ENCODE results near the gene AJAP1. TPM values are rescaled to one million over a fixed set of nuclear protein-coding genes. Genes with fewer than 3 reads are reported as not detected.
"Not testable (repeated sequence)": the region's sequence is repeated elsewhere in the genome, so short reads cannot be mapped to it uniquely, and the experiment has no call there.

Gene AJAP1
- total RNA-seq, 2 experiments from 2014 or later = not detected

GRCh38 chr1:4662723-4663122 lies 8.3 kb downstream of the AJAP1 start:
- ATAC-seq = no peak
- no peak for DNase-seq
- CTCF ChIA-PET = no interaction called here
- intact Hi-C loops (cut with DNase I, micrococcal nuclease) = no loop called here
- Mint-ChIP-seq H3K4me1 (no peaks in the 10 kb centered on the region), H3K9me3 (ENCODE audit: low read depth) (no peaks in the 10 kb centered on the region), H3K4me3 (no peak overlapping the region), H3K27ac (no peak overlapping the region), H3K36me3 (ENCODE audit: low read depth) (no peaks in the 10 kb centered on the region), H3K27me3 (peaks cover 34% of the 10 kb centered on the region)
- POLR2A ChIA-PET = no interaction called here

DNA sequence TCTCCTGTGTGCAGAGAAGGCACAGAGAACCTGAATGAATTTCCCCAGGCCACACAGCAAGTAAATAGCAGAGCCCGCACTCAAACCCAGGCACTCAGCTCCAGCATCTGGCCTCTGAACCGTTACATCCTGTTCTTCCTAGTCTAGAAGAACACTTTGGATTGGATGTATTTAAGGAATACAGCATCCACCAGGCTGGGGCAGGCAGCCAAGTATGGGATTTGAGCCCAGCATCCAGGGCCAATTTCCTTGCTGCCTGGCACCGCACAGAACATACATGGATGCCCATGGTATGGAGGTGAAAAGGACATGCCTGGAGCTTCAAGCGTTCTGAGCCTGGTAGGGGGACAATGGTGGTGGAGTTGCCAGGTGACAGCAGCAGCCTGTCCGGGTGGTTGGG lies 9.7 kb downstream of the AJAP1 start:
- Mint-ChIP-seq H3K9me3 (ENCODE audit: low read depth) (no peaks in the 10 kb centered on the region), H3K36me3 (ENCODE audit: low read depth) (no peaks in the 10 kb centered on the region), H3K4me1 (no peaks in the 10 kb centered on the region), H3K27me3 (peaks cover 26% of the 10 kb centered on the region), H3K27ac (no peak overlapping the region), H3K4me3 (no peak overlapping the region)
- CTCF ChIA-PET = interaction anchor here (0.8 kb wide), 1 partner anchor 187 kb away, joined by 3 read pairs; no protein-coding TSS in a partner anchor
- POLR2A ChIA-PET = no interaction called here
- DNase-seq = no peak
- intact Hi-C loops (cut with DNase I, micrococcal nuclease) = no loop called here
- no peak for ATAC-seq

- DNase-seq = no peak
- Mint-ChIP-seq H3K4me3 (no peak overlapping the region), H3K27me3 (peaks cover 22% of the 10 kb centered on the region), H3K9me3 (ENCODE audit: low read depth) (no peaks in the 10 kb centered on the region), H3K27ac (no peak overlapping the region), H3K36me3 (ENCODE audit: low read depth) (no peaks in the 10 kb centered on the region), H3K4me1 (no peaks in the 10 kb centered on the region)
- CTCF ChIA-PET = interaction anchor here (0.8 kb wide), 1 partner anchor 187 kb away, joined by 3 read pairs; no protein-coding TSS in a partner anchor
- POLR2A ChIA-PET = no interaction called here
- intact Hi-C loops (cut with DNase I, micrococcal nuclease) = no loop called here
- no peak for ATAC-seq
Measured at GRCh38 chr1:4664606-4665005, 10.2 kb downstream of the AJAP1 start.

- H3K4me1 Mint-ChIP-seq = no peaks in the 10 kb centered on the region
- intact Hi-C loops (cut with DNase I, micrococcal nuclease) = no loop called here
- no peak overlapping the region for H3K27ac Mint-ChIP-seq
- ChIA-PET CTCF (no interaction called here), POLR2A (no interaction called here)
- H3K36me3 Mint-ChIP-seq (ENCODE audit: low read depth) = no peaks in the 10 kb centered on the region
- no peaks in the 10 kb centered on the region for H3K9me3 Mint-ChIP-seq (ENCODE audit: low read depth)
- ATAC-seq = no peak
- H3K27me3 Mint-ChIP-seq = peaks cover 15% of the 10 kb centered on the region
- DNase-seq = no peak
- no peak overlapping the region for H3K4me3 Mint-ChIP-seq
Measured at GRCh38 chr1:4665456-4665855, 11.0 kb downstream of the AJAP1 start.

- DNase-seq, POLR2A ChIA-PET: not testable (repeated sequence)
Measured at GRCh38 chr1:4666683-4667082, 12.3 kb downstream of the AJAP1 start.

GRCh38 chr1:4668743-4669700 lies 14.6 kb downstream of the AJAP1 start:
- ChIA-PET CTCF (interaction anchor here (0.7 kb wide), 1 partner anchor 17 kb away, joined by 3 read pairs; no protein-coding TSS in a partner anchor), POLR2A (interaction anchor here (0.6 kb wide), 1 partner anchor 806 kb away, joined by 3 read pairs; no protein-coding TSS in a partner anchor)
- DNase-seq (no peak), ATAC-seq (no peak)
- H3K4me1 Mint-ChIP-seq = no peaks in the 10 kb centered on the region
- H3K27me3 Mint-ChIP-seq = peaks cover 9% of the 10 kb centered on the region
- intact Hi-C loops (cut with DNase I, micrococcal nuclease) = no loop called here
- no peaks in the 10 kb centered on the region for H3K36me3 Mint-ChIP-seq (ENCODE audit: low read depth)
- H3K9me3 Mint-ChIP-seq (ENCODE audit: low read depth) = no peaks in the 10 kb centered on the region
- no peak overlapping the region for H3K27ac Mint-ChIP-seq
- H3K4me3 Mint-ChIP-seq = no peak overlapping the region

More at GRCh38 chr1:4666683-4667082, 12.3 kb downstream of the AJAP1 start:
- ATAC-seq; H3K4me1 Mint-ChIP-seq; H3K27ac Mint-ChIP-seq; H3K9me3 Mint-ChIP-seq (ENCODE audit: low read depth); intact Hi-C loops (cut with DNase I, micrococcal nuclease); H3K4me3 Mint-ChIP-seq; H3K36me3 Mint-ChIP-seq (ENCODE audit: low read depth); CTCF ChIA-PET: not testable (repeated sequence)
- peaks cover 14% of the 10 kb centered on the region for H3K27me3 Mint-ChIP-seq

- ATAC-seq (no peak), DNase-seq (no peak)
- Mint-ChIP-seq H3K4me3 (no peak overlapping the region), H3K9me3 (ENCODE audit: low read depth) (no peaks in the 10 kb centered on the region), H3K27ac (no peak overlapping the region), H3K36me3 (ENCODE audit: low read depth) (no peaks in the 10 kb centered on the region), H3K4me1 (no peaks in the 10 kb centered on the region), H3K27me3 (peaks cover 9% of the 10 kb centered on the region)
- intact Hi-C loops (cut with DNase I, micrococcal nuclease) = no loop called here
- ChIA-PET CTCF (no interaction called here), POLR2A (no interaction called here)
Measured at GRCh38 chr1:4670265-4670664, 15.9 kb downstream of the AJAP1 start.

DNA sequence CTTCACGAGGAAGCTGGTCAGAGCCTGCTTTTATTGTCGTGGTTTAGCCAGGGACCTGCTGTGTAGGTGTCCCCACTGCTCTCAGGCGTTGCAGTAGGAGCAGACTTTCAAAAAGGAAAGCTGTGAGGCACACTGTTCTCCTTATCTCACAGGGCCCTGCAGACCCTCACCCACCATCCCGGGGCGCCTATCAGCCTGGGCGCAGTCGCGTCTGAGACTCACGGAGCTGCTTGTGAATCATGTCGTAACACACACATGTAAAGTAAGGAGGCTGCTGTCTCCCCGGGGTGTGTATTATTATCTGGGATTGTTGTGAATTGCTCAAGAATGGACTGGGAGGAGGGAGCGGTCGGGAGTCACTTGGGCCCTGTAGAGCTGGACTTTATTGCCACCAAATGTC lies 17.4 kb downstream of the AJAP1 start:
- H3K36me3 Mint-ChIP-seq (ENCODE audit: low read depth) = no peaks in the 10 kb centered on the region
- no peak for DNase-seq
- ChIA-PET POLR2A (no interaction called here), CTCF (interaction anchor here (0.6 kb wide), 1 partner anchor 73 kb away, joined by 3 read pairs; no protein-coding TSS in a partner anchor)
- H3K27me3 Mint-ChIP-seq = peaks cover 6% of the 10 kb centered on the region
- intact Hi-C loops (cut with DNase I, micrococcal nuclease) = no loop called here
- ATAC-seq = no peak
- H3K4me3 Mint-ChIP-seq = no peak overlapping the region
- no peak overlapping the region for H3K27ac Mint-ChIP-seq
- no peaks in the 10 kb centered on the region for H3K9me3 Mint-ChIP-seq (ENCODE audit: low read depth)
- H3K4me1 Mint-ChIP-seq = no peaks in the 10 kb centered on the region

- CTCF ChIA-PET = no interaction called here
- Mint-ChIP-seq H3K36me3 (ENCODE audit: low read depth) (no peaks in the 10 kb centered on the region), H3K4me3 (no peak overlapping the region), H3K27ac (no peak overlapping the region), H3K9me3 (ENCODE audit: low read depth) (peaks cover 4% of the 10 kb centered on the region), H3K27me3 (peaks cover 4% of the 10 kb centered on the region), H3K4me1 (no peaks in the 10 kb centered on the region)
- no peak for DNase-seq
- no peak for ATAC-seq
- intact Hi-C loops (cut with DNase I, micrococcal nuclease) = no loop called here
- POLR2A ChIA-PET = no interaction called here
Measured at GRCh38 chr1:4673494-4673893, 19.1 kb downstream of the AJAP1 start.

DNA sequence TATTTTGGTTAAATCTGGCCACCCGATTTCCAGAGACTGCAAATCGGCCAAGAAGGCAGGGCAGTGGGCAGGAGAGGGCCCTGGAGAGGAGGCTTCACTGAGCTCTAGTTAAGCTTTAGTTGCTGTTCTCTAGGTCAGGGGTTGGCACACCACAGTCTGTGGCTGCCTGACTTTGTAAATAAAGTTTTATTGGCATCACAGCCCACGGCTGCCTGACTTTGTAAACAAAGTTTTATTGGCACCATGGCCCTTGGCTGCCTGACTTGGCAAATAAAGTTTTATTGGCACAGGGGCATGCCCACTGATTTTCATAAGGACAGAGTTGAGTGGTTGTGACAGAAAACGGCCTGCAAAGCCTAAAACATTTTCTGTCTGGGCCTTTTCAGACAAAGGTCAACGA lies 19.7 kb downstream of the AJAP1 start:
- DNase-seq (no peak), ATAC-seq (no peak)
- Mint-ChIP-seq H3K4me3 (no peak overlapping the region), H3K27me3 (peaks cover 4% of the 10 kb centered on the region), H3K27ac (no peak overlapping the region), H3K36me3 (ENCODE audit: low read depth) (no peaks in the 10 kb centered on the region), H3K9me3 (ENCODE audit: low read depth) (peaks cover 4% of the 10 kb centered on the region), H3K4me1 (no peaks in the 10 kb centered on the region)
- intact Hi-C loops (cut with DNase I, micrococcal nuclease) = no loop called here
- CTCF ChIA-PET = no interaction called here
- POLR2A ChIA-PET = no interaction called here

DNA sequence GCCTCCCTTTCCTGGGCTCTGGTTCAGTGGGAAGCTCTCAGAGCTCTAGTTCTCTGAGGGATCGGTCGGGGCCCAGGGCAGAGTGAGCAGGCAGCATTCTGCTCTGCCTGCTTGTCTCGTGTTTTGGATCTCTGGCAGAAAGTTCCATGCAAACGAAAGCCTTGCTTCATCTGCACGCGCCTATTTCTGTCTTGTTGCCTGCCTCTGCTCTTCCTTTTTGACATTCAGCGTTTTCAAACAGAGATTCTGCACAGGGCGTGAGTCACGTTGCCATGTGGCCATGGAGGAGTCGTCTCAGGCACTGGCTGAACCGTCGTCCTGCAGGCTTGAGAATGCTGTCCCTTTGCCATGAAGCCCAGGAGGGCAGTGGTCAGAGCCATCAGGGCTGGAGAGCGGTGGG lies 20.3 kb downstream of the AJAP1 start:
- POLR2A ChIA-PET = no interaction called here
- CTCF ChIA-PET = no interaction called here
- DNase-seq = no peak
- Mint-ChIP-seq H3K27ac (no peak overlapping the region), H3K9me3 (ENCODE audit: low read depth) (peaks cover 7% of the 10 kb centered on the region), H3K4me1 (no peaks in the 10 kb centered on the region), H3K27me3 (peaks cover 4% of the 10 kb centered on the region), H3K4me3 (no peak overlapping the region), H3K36me3 (ENCODE audit: low read depth) (no peaks in the 10 kb centered on the region)
- intact Hi-C loops (cut with DNase I, micrococcal nuclease) = no loop called here
- no peak for ATAC-seq

- peaks cover 4% of the 10 kb centered on the region for H3K27me3 Mint-ChIP-seq
- no peak for ATAC-seq
- POLR2A ChIA-PET = no interaction called here
- intact Hi-C loops (cut with DNase I, micrococcal nuclease) = no loop called here
- DNase-seq = no peak
- CTCF ChIA-PET = interaction anchor here (0.7 kb wide), 1 partner anchor 1053 kb away, joined by 3 read pairs; no protein-coding TSS in a partner anchor
- no peak overlapping the region for H3K27ac Mint-ChIP-seq
- no peaks in the 10 kb centered on the region for H3K4me1 Mint-ChIP-seq
- no peak overlapping the region for H3K4me3 Mint-ChIP-seq
- H3K9me3 Mint-ChIP-seq (ENCODE audit: low read depth) = peaks cover 11% of the 10 kb centered on the region
- no peaks in the 10 kb centered on the region for H3K36me3 Mint-ChIP-seq (ENCODE audit: low read depth)
Measured at GRCh38 chr1:4675454-4676186, 21.2 kb downstream of the AJAP1 start.

Measured in activated CD4-positive, alpha-beta T cell treated with anti-CD3 and anti-CD28 coated beads for 36 hours (primary cell).